Hematopoietic multipotent progenitor cell treated with erythropoietin and hydrocortisone succinate and interleukin-3 and kit ligand, for 8 days (in vitro differentiated cells): Measurements from ENCODE around the gene LPIN1.
"Not testable (repeated sequence)": the region's sequence is repeated elsewhere in the genome, so short reads cannot be mapped to it uniquely, and the experiment has no call there.

ENCODE experiments used
- DNase-seq: peaks from one replicate; pipeline ENCODE4 v3.0.0-alpha.2; 2015

LPIN1 gene

DNA sequence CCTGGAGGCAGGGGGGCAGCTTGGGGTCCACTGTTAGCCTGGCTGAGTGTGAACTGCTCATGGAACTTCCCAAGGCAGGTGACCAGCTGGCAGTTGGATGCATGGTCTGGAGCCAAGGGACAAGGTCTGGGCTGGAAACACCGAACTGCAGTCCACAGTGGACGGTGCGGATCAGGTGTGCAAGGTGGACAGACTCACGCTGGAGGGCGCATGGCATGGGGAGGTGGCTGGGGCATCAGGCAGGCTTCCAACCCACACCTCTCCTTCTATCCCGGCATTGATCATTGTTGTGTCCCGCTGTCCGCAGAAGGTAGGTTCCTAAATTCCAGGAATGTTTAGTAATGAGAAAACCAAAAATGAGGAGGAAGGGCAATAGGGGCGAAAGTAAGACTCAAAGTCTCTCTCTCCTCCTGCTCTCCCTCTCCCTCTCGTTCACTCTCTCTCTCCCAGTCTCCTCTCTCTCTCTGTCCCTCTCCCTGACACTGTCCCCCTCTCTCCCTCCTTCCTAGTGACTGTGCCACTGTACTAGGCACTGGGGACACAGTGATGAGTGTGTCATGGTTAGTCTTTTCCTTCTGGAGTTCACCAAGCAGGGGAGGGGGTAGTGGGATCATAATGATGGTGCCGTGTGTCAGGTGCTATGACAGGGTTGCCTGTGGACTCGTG is 30.3 kb upstream of the LPIN1 start:
- DNase-seq = no peak

DNA sequence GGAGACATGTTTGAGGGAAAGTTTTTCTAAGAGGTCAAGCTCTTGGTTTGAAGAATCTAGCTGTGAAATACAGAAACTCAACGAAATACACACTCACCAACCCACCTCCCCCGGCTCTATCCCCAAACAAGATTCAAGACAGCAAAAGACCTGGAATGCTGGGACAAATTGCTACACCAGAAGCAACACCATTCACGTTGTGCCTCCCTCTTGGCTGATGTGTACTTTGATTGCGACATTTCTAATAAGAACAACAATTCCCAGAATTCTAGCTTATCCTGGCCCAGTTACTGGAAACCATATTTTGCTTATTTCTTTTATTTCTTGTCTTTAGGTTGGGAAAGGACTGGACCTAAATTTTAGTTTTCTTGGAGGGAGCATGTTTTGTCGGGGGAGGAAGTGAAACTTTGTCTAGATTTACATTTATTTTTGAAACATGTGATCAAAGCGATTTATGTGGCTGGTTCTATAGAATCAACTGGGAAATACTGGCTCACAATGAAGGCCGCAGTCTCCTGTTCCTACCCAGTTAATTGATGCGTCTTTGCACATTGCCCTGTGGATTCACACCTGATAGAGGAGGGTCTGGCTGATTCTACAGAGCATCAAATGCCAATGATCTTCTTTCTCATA is 29.6 kb upstream of the LPIN1 start:
- no peak for DNase-seq

- no peak for DNase-seq
These were observed 28.8 kb upstream of the LPIN1 start for GRCh38 chr2:11717623-11718022.

GRCh38 chr2:11718606-11719005 is 27.8 kb upstream of the LPIN1 start:
- DNase-seq = no peak

- DNase-seq = peak; percentile 86
These were observed 27.0 kb upstream of the LPIN1 start for GRCh38 chr2:11719230-11719977.

DNA sequence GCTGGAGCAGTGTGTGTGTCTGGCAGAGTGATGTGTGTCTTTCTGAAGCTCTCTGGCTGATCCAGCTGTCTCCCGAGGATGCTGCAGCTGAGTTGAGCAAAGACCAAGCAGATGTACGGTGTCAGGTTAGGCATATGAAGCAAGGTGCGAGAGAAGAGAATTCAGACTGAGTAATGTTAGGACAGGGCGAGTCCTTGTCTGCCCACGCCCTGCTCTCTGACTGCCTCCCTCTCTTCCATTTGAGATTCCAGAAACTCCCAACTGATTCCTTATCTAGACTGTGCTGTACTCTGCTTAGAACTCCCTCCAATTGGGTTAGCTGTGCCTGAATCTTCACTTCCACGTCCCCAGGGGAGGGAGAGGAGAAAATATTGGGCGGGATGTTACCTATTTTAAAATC is 25.7 kb upstream of the LPIN1 start:
- DNase-seq = no peak

- no peak for DNase-seq
These were observed 24.0 kb upstream of the LPIN1 start for GRCh38 chr2:11722292-11723060.

- DNase-seq = no peak
These were observed 23.4 kb upstream of the LPIN1 start for GRCh38 chr2:11723061-11723371.

- no peak for DNase-seq
These were observed 22.3 kb upstream of the LPIN1 start for GRCh38 chr2:11724151-11724550.

- no peak for DNase-seq
These were observed 20.0 kb upstream of the LPIN1 start for GRCh38 chr2:11726384-11726783.

GRCh38 chr2:11729362-11730212 is 16.8 kb upstream of the LPIN1 start:
- no peak for DNase-seq

- DNase-seq = not testable (repeated sequence)
These were observed 15.0 kb upstream of the LPIN1 start for GRCh38 chr2:11731214-11731984.

DNA sequence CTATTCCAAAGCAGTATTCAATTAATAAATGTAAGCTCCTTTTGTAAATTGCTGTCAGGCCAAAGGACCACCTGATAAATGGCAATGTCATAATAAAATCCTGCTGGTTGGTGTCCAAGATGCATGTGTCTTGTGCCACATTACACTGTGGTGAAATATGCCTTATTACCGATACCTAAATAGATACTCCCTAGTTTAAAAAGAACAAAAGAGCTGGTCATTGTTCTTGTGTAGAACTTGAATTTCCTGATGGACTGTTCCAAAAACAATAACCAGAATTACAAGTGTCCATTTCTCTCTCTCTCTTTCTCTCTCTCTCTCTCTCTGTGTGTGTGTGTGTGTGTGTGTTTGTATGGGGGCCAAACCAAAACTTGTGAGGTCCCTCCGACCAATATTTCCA is 13.8 kb upstream of the LPIN1 start:
- no peak for DNase-seq

GRCh38 chr2:11737852-11738251 is 8.6 kb upstream of the LPIN1 start:
- DNase-seq = not testable (repeated sequence)

DNA sequence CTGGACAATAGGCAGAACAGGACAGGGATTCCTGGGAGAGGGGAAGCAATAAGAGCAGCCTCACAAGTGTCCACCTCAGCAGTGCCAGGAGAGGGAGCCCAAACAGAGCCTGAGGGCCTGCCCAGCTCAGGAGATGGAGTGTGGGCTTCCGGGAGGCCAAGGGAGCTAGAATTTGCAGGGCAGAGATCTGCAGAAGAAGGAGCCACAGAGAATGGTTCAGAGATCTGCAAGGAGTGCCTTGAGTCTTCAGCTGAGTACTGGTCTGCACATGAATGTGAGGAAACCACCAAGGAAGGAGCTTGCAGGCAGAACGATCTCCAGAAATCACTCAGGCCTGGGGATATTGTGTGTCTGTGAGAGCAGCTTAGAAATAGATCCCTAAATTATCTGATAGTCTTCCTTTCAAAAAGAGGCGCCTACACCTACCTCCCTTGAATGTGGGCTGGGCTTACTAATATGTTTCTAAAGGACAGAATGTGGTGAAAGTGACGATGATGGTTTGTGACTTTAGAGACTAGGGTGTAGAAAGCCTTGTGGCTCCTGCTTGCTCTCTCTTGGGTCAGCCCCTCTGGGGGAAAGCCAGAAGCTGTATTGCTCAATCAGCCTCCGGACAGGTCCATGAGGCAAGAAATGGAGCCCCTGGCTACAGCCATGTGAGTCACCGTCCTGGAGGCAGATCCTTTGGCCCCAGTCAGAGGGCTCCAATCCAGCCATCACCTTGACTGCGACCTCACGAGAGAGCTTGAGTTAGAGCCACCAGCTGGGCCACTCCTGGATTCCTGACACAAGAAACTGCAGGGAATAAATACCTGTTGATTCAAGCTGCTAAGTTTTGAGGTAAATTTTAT is 7.6 kb upstream of the LPIN1 start:
- peak; percentile 72 for DNase-seq

GRCh38 chr2:11740723-11741122 is 5.7 kb upstream of the LPIN1 start:
- DNase-seq = no peak

GRCh38 chr2:11742317-11742701 is 4.1 kb upstream of the LPIN1 start:
- no peak for DNase-seq

DNA sequence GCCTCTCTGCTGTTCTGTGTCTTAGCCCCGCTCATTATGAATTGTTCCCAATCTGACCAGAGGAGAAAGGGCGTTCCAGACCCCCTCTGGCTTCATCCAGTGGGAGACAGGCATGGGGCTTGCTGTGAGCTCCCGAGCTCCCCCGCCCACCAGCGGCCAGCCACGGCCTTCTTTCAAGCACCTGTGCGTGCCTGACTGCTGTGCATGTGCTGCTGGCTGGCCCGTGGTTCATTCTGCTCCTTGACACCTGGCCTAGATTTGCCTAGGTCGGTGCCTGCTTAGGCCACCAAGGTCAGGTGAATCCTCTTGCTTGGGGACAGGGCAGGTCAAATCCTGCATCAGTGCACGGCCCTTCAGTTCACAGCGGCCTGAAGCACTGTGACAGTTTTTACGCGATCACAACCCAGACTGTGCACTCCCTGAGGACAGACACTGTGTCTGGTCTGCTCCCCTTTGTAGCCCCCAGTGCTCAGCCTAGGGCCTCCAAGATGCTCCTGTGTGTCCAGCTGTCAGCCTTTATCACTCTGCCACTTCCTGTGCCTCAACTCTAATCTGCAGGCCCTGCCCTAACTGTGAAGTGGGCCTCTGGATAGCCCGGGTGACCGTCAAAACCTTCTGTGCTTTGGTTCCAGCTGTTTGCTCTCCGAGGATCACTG is 3.6 kb upstream of the LPIN1 start:
- DNase-seq = peak; percentile 60

GRCh38 chr2:11743366-11743765 is 3.1 kb upstream of the LPIN1 start:
- DNase-seq = no peak

GRCh38 chr2:11743846-11744553 is 2.4 kb upstream of the LPIN1 start:
- peak; percentile 94 for DNase-seq
